ENCODE results near the gene ACYP2. TPM values are rescaled to one million over a fixed set of nuclear protein-coding genes. Genes with fewer than 3 reads are reported as not detected.

The ACYP2 gene
- total RNA-seq, 2 donors from 2014 or later: 10.8 to 12.2 TPM

DNA sequence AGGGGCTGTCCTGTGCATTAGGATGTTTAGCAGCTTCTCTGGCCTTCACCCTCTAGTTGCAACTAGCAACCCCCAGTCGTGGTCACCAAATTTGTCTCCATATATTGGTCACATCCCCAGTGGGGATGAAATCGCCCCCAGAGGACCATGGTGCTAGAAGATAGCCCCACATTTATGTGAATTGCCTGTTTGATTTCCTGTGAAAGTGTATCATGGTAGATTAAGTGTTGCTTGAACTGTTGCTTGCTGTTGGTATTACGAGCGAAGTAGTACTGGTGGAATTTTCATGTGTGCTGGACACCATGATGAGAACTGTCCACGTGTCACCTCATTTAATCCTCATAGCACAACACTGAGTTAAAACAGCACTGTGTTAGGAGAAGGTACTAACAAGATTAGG, 81.2 kb downstream of the ACYP2 start:
- no peak for ATAC-seq

GRCh38 chr2:54204476-54204875, 89.1 kb downstream of the ACYP2 start:
- no peak for DNase-seq
- no peak for ATAC-seq
- intact Hi-C loops (cut with DNase I, micrococcal nuclease): loop anchor here in 1 of 2 donors (10.0 kb wide), 1 partner anchor 500 kb away; no protein-coding TSS in a partner anchor

More for the DNA sequence above, 81.2 kb downstream of the ACYP2 start:
- intact Hi-C loops (cut with DNase I, micrococcal nuclease): no loop called here
- no peak for DNase-seq

GRCh38 chr2:54206596-54206995, 91.2 kb downstream of the ACYP2 start:
- DNase-seq (no peak), ATAC-seq (no peak)
- intact Hi-C loops (cut with DNase I, micrococcal nuclease): loop anchor here in 1 of 2 donors (10.0 kb wide), 1 partner anchor 498 kb away; no protein-coding TSS in a partner anchor

GRCh38 chr2:54207666-54208195, 92.3 kb downstream of the ACYP2 start:
- DNase-seq (no peak), ATAC-seq (no peak)
- intact Hi-C loops (cut with DNase I, micrococcal nuclease): loop anchor here in 1 of 2 donors (10.0 kb wide), 1 partner anchor 497 kb away; no protein-coding TSS in a partner anchor

- DNase-seq (no peak), ATAC-seq (no peak)
- intact Hi-C loops (cut with DNase I, micrococcal nuclease): loop anchor here in 1 of 2 donors (10.0 kb wide), 1 partner anchor 496 kb away; no protein-coding TSS in a partner anchor
These were observed 93.2 kb downstream of the ACYP2 start for GRCh38 chr2:54208364-54209240.

- no peak for DNase-seq
- intact Hi-C loops (cut with DNase I, micrococcal nuclease): loop anchor here in 1 of 2 donors (10.0 kb wide), 1 partner anchor 495 kb away; no protein-coding TSS in a partner anchor
- ATAC-seq: no peak
These were observed 94.0 kb downstream of the ACYP2 start for GRCh38 chr2:54209379-54209778.

- ATAC-seq (no peak), DNase-seq (no peak)
- intact Hi-C loops (cut with DNase I, micrococcal nuclease): no loop called here
These were observed 97.0 kb downstream of the ACYP2 start for GRCh38 chr2:54212456-54212855.

- ATAC-seq (no peak), DNase-seq (no peak)
- intact Hi-C loops (cut with DNase I, micrococcal nuclease): no loop called here
These were observed 97.7 kb downstream of the ACYP2 start for GRCh38 chr2:54213082-54213481.

DNA sequence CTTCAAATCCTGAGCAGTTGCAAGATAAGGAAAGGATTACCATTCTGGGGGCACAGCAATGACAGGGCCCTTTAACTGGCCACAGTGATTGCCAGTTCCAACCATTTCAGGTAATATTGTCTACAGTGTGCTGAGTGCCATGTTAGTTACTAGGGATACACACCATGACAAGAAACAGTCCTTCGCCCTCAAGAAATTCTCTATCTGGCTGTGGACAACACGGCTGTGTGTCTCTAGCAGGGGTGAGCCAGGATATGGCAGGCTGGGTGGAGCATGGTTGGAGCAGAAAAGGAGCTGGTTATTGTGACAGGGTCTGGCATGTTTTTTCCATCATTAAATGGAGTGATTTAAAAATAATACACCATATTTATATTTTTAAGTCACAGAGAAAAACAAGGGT, 109.6 kb downstream of the ACYP2 start:
- ATAC-seq (no peak), DNase-seq (no peak)
- intact Hi-C loops (cut with DNase I, micrococcal nuclease): no loop called here

DNA sequence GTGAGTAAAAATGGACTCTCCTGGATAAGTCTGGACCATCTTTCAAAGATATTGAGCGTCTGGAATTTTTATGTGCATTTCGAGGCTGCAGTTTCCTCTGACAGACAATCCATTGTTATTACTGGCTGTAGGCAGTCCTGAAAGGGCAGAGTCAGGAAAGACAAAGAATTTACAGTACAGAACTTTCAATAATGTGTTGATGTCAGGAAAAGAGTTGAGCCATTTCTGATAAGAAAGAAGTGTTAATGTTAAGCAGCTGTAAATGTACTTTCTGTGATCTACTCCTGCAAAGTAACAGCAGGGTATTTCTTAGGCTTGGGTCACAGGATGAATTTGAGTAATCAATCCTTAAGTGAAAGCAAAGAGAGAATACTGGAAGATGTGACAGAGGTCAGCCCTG, 110.8 kb downstream of the ACYP2 start:
- ATAC-seq (no peak), DNase-seq (no peak)
- intact Hi-C loops (cut with DNase I, micrococcal nuclease): no loop called here

DNA sequence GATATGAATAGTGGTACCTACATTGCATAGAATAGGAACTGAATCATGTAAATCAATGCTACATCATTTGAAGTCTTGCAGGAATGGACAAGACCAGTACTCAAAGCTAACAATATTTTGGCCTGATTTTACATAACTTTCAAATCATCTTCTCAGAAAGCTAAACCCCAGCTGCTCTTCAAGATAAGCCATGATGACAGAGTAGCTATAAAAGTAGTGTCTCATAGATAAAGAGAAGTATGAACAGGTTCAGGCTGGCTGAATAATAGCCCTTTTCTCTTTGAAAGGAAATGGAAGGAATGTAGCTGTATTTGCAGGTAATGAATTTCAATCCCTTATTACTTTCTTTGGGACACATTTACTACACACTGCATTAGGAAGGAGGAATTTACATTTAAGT, 112.4 kb downstream of the ACYP2 start:
- ATAC-seq (no peak), DNase-seq (no peak)
- intact Hi-C loops (cut with DNase I, micrococcal nuclease): no loop called here

DNA sequence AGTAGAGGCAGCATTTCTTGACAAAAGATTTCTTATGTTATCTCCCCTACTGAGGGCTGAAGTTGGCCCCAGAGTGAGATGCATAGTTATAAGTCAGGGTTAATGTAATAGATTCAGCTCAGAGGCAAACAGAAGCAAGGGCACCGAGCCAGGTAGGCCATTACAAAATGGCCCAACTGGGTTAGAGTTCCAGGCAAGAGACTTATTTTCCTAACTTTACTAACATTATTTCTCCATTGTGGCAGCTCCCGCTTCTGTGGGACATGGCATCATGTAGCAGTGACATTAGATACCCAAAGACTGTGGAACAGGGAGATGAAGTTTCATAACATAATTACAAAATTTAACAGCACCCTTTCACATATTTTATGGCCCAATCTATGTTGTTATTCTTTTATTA, 113.5 kb downstream of the ACYP2 start:
- intact Hi-C loops (cut with DNase I, micrococcal nuclease): no loop called here
- ATAC-seq (no peak), DNase-seq (no peak)

DNA sequence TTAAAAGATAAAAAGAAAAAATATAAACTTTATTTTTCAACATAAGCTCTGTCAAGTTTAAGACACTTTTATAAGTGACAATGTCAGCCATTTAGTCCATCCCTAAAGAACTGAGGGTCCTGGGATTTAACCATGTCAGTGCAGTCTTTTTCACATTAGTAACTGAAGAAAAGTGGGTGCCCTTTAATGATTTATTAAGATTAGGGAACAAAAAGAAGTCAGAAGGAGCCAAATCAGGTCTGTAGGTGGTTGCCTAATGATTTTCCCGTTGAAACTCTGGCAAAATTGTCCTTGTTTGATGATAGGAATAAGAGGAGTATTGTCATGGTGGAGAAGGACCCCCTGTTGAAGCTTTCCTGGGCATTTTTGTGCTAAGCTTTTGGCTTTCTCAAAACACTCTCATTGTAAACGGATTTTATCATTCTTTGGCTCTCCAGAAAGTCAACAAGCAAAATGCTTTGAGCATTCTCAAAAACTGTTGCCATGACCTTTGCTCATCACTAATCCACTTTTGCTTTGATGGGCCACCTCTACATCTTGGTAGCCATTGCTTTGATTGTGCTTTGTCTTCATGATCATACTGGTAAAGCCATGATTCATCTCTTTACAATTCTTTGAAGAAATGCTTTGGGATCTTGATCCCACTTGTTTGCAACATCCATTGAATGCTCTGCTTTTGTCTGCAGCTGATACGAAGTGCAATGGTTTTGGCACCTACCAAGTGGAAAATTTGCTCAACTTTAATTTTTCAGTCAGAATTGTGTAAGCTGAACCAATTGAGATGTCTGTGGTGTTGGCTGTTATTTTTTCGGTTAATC, 118.6 kb downstream of the ACYP2 start:
- no peak for ATAC-seq
- no peak for DNase-seq
- intact Hi-C loops (cut with DNase I, micrococcal nuclease): no loop called here

DNA sequence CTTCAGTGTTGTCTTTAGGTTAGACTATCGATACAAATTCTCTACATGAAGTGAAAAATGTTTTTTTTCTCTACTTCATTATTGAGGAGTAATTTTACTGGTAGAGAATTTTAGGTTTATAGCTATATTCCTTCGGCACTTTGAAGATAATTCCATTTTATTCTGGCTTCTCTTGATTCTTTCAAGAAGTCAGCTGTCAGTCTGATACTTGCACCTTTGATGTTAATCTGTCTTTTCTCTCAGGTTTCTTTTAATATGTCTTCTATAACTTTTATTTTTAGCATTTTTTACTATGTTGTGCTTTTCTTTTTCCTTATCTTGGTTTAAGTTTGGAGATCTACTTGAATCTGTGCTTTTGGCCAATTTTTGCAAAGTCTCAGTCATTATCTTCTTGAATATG, 122.0 kb downstream of the ACYP2 start:
- ATAC-seq (no peak), DNase-seq (no peak)
- intact Hi-C loops (cut with DNase I, micrococcal nuclease): no loop called here

DNA sequence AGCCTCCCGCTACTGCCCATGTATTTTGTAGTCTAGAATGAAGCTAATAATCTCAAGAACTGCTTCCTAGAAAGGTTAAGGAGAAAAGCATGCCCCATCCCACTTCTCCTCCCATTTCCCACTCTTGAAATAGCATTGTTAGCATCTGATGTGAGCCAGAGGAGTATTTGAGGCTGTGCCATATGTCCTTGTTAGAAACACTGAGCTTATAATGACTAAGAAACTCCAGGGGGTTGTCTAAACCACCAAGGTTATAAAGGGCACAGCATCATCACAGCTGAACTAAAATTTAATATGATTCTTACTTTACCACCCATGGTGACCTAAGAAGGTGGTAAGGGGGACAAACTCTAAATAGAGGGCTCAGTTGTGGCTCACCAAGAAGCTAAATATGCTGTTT, 124.0 kb downstream of the ACYP2 start:
- DNase-seq (no peak), ATAC-seq (no peak)
- intact Hi-C loops (cut with DNase I, micrococcal nuclease): no loop called here

DNA sequence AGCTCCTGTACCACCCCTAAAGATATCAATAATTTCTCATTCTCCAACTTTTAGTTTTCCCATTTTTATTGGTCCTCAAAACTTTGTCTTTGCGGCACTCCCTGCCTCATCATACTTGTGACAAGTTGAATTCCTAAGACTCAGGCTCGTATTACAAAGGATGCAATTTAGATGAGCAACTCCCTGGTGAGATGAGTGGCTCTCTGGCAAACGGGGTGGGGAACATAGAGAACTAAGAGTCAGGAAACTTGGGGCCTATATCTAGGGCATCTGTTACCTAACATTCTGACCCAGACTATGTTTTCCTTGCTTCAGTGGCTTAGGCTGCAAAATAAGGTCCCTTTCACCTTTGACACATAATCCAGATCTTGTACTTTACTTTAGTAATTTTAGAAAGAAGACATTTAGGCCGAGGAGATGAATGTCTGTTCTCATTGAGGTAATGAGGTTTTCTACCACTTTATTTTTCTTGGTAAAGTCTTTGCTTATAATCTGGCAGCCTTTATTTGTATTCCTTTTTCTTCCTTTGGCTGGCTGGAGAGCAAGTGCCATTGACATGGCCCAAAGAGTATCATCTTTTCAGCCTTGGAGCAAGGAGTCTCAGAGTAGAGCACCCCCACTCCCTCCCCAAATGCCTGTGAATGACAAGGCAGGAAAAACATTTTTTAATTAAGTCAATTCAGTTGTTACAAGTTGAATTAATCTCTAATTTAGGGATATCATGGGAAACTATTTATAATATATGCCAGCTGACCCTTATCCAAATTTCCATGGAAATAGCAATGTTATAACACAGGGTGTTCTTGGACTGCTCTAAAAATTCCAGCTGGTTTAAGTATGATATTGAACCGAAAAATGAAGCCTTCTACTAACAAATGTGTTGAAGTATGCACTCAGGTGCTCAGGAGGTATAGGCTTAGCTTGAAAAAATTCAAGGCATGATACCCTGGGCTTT, 125.4 kb downstream of the ACYP2 start:
- ATAC-seq (no peak), DNase-seq (no peak)
- intact Hi-C loops (cut with DNase I, micrococcal nuclease): no loop called here

DNA sequence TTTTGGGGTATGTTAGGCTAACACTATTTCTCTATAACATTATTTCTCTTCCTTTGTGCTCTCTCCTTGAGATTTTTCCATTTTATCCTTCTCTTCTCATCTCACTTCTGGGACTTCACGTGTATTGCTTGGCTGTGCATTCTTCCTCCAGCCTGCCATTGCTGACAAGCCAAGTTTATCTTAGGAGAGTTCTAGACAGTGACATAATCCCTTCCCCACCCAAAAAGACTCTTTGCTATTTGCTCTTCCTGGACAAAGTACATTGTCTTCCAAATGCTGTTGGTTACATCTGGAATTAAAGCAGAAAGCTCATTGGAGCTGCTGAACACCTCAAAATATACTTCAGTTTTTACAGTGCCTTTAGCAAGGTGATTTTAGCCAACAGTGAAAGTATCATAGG, 131.7 kb downstream of the ACYP2 start:
- intact Hi-C loops (cut with DNase I, micrococcal nuclease): no loop called here
- ATAC-seq: no peak
- DNase-seq: no peak

GRCh38 chr2:54249629-54250028, 134.2 kb downstream of the ACYP2 start:
- DNase-seq: no peak
- no peak for ATAC-seq
- intact Hi-C loops (cut with DNase I, micrococcal nuclease): no loop called here

Measured in left colon (tissue), 2 donors.